ENCODE results near the gene KCNQ2. TPM values are rescaled to one million over a fixed set of nuclear protein-coding genes. Genes with fewer than 3 reads are reported as not detected.

Gene KCNQ2
- total RNA-seq, 4 donors from 2014 or later, result not detected

DNA sequence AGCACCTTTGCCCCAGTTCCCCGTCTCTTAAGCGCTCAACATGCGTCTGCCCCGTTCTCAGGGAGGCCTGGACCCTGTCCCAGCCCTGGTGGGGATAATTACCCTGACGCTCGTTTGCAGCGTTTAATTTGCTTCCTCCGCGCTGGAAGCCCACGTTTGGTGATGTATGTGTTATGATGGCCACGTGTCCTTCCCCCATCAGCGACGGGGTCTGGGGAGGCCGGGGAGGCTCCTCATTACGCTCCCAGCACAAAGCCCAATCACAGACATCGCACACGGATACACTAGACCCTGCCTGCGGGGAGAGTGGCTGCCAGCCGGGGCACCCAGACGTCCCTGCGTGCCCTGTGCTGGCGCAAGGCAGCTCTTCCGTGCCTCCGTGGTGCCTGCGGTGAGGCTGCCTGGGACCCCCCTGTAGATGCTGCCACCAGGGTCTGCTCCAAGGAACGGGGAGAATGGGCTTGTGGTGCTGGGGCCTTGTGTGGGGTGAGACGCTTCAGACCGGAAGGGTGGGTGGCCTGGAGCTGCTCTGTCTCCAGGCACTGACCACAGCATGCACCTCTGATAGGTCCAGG, 101.1 kb downstream of the KCNQ2 start:
- no peak for ATAC-seq (ENCODE audit: low FRiP score)
- TF ChIP-seq, protein P1, sequence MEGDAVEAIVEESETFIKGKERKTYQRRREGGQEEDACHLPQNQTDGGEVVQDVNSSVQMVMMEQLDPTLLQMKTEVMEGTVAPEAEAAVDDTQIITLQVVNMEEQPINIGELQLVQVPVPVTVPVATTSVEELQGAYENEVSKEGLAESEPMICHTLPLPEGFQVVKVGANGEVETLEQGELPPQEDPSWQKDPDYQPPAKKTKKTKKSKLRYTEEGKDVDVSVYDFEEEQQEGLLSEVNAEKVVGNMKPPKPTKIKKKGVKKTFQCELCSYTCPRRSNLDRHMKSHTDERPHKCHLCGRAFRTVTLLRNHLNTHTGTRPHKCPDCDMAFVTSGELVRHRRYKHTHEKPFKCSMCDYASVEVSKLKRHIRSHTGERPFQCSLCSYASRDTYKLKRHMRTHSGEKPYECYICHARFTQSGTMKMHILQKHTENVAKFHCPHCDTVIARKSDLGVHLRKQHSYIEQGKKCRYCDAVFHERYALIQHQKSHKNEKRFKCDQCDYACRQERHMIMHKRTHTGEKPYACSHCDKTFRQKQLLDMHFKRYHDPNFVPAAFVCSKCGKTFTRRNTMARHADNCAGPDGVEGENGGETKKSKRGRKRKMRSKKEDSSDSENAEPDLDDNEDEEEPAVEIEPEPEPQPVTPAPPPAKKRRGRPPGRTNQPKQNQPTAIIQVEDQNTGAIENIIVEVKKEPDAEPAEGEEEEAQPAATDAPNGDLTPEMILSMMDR (IDR thresholded peaks at IDR 0.05), result no peak
- no peak for DNase-seq (ENCODE audit: low spot score)

DNA sequence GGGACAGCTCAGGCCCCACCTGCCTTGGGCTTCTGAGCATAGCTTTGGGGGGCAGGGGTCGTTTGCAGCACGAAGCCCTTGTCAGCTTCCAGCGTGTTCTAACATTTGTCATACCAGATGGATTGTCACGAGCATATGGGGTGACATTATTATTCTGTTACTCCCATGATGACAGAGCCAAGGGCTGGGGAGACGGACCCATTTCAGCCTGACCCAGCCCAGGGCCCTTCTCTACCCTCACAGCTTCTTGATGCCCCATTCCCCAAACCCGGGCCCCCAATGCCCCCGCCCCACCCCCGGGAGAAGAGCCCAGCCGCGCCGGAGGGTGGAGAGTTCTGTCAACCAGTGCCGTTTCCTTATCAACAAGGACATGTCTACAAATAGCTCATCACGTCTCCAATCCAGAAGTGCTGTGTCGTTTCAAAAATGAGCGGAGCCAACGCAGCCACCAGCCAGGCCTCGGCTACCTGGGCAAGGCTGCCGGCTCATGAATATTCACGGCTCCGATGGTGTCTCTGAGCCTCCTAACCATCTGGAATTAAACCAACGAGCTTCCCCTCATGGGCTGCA, 101.8 kb downstream of the KCNQ2 start:
- TF ChIP-seq, protein P1 (IDR thresholded peaks at IDR 0.05), result no peak
- DNase-seq (ENCODE audit: low spot score) (no peak), ATAC-seq (ENCODE audit: low FRiP score) (no peak)

DNA sequence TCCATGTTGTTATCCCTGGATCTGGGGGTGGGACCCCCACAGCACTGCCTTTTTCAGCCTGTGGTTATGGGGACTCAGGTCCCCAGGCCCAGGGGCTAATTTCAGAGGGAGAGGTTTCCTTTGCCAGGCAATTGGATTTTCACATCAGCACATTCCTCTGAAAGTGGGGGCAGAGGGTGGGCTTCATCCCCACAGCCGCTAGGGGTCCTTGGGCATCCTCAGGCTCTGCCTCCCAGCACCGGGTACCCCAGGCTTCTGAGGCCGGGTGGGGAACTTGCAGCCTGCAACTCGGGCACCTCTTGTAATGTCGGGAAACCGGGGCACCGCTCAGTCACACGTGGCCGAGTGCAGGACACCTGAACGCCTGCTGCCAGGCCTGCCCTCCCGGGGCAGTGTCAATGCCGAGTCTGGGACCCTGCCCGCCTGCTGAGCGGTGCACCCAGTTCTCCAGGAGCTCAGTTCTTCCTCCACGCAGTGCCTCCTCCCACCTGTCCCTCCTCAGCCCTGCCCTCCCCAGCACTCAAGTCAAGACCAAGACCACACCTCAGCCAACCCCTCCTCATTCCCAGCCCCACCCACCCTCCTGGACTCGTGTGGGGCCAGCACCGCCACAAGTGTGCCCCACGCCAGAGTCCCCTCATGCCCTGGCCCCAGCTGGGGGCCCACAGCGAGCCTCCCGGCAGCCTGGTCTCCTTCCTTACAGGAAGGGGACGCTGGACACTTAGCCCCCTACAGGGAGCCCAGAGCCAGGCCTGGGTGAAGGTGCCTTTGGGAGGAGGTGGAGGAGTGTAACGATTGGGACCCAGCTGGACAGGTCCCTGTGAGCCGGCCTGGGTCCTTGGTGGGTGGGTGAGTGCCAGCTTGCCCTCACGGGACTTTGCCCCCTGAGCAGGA, 102.5 kb downstream of the KCNQ2 start:
- no peak for DNase-seq (ENCODE audit: low spot score)
- TF ChIP-seq, protein P1 (IDR thresholded peaks at IDR 0.05), result no peak
- ATAC-seq (ENCODE audit: low FRiP score), result no peak

DNA sequence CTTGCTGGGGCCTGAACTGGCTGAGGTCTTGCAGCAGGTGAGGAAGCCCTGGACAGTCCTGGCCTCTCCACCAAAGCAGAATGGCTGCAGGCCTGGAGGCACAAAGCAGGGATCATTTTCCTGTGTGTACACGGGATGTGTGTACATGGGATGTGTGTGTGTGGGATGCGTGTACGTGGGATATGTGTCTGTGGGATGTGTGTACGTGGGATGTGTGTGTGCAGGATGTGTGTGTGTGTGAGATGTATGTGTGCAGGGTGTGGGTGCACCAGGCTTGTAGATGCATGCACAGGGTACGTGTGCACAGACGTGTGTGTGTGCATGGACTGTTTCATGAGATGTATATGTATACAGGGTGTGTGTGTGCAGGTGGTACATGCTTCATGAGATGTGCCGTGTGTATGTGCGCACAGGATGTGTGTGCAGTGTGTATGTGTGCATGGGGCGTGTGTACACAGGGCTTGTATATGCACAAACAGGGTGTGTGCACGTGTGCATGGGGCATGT, 103.4 kb downstream of the KCNQ2 start:
- DNase-seq (ENCODE audit: low spot score) (no peak), ATAC-seq (ENCODE audit: low FRiP score) (no peak)
- TF ChIP-seq, protein P1 (IDR thresholded peaks at IDR 0.05), result no peak

DNA sequence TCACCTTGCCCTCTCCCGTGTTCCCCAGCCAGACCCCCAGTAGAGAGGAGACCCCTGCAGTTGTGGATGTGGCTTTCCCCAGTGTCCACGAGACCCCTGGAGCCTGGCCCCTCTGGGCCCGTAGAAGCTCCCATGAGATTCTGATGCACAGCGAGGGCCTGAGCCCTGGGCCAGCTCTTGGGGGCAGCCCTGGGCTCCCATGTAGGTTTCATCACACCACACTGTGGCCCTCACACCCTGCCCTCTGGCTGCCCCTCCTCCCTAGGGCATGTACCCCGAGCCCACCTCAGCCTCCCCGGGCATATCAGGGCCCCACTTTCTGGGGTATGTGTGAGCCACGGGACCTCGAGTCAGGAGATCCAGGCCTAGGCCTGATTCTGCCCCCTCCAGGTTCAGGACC, 104.3 kb downstream of the KCNQ2 start:
- DNase-seq (ENCODE audit: low spot score) (no peak), ATAC-seq (ENCODE audit: low FRiP score) (no peak)
- TF ChIP-seq, protein P1 (IDR thresholded peaks at IDR 0.05), result no peak

DNA sequence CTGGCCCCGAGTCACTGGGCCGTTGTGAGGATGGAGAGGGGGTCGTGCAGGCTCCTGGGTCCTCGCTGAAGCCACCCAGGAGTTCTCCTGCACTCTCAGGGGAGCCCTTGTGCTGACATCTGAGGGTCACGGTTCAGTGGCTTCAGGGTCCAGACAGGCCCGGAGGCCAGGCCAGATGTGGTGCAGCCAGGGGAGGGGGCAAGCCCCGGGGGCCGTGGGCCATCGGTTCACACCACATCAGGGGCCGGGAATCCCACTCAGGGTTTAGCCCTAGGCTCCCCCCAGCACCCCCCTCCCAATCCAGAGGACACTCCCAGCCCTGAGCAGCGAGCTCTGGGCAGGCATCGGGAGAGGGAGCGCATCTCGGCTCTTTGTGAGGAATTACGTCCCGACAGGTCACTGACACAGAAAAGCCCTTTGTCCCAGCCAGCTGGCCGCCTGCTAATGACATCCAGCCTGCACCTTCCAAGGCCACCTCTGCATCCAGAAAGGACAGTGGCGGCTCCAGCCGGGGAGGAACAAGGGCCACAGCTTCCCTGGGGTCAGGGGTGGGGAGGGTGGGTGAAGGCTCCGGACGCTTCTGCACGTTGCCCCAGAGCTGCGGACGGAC, 104.9 kb downstream of the KCNQ2 start:
- no peak for ATAC-seq (ENCODE audit: low FRiP score)
- TF ChIP-seq, protein P1 (IDR thresholded peaks at IDR 0.05), result no peak
- DNase-seq (ENCODE audit: low spot score), result no peak
